HG03064 (cell line): ENCODE measurements around the gene SSRP1.
"Not testable (repeated sequence)": the region's sequence is repeated elsewhere in the genome, so short reads cannot be mapped to it uniquely, and the experiment has no call there.

Experiments
- ATAC-seq: cut with Tn5 transposase; IDR thresholded peaks from one replicate; pipeline ENCODE4 v1.9.1; 2021; ENCODE audit warnings: low read depth; ENCODE audit not compliant: unreplicated experiment

The SSRP1 gene

DNA sequence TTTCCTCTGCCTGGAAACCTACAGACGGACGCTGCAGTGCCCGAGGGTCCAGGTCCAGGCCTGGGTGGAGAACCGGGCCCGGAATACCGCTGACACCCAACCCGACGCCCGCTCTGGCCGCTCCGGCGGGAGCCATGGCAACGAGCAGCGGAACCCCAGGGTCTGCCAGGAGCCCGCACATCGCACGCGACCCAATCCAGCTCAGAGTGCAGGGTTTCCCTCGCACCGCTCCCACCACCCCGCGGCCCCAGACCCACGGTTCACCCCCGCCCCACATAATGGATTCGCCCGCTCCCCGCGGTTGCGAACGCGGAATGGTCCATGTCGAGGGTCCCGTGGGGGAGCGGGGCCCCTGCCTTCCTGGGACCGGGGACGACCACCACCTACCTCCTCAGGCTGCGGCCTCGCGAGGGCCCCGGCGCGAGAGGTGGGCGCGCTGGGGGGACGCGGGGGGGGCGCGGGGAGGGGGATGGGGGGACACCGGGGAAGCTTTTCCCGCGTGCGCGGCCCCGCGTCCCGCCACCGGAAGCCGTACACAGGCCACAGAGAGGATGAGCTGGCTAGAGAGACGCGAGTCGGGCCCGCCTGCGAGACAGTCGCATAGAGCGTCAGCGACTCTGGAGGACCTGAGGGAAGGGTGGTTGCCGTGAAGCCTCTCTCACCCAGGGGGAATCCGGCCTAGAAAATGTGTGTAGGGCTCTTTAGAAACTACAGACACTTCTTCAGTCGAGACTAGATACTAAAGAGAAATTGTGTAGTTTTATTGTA, at the start of gene SSRP1:
Gene SSRP1, minus strand, starts transcription at position 550 of the 768 bp plus-strand sequence. CDS start 771 bp downstream, outside the sequence.
- ATAC-seq = peak; percentile 99

- no peak for ATAC-seq
Measured at GRCh38 chr11:57380975-57381374, 45.3 kb upstream of the SSRP1 start, which contains the start of gene PRG3. TSS of gene PRG3 (minus strand) at chr11:57381150. CDS start at chr11:57380708, 442 bp downstream.

- ATAC-seq = no peak
Measured at GRCh38 chr11:57379732-57380131, 44.0 kb upstream of the SSRP1 start.

- ATAC-seq = no peak
Measured at GRCh38 chr11:57378186-57378585, 42.5 kb upstream of the SSRP1 start.

DNA sequence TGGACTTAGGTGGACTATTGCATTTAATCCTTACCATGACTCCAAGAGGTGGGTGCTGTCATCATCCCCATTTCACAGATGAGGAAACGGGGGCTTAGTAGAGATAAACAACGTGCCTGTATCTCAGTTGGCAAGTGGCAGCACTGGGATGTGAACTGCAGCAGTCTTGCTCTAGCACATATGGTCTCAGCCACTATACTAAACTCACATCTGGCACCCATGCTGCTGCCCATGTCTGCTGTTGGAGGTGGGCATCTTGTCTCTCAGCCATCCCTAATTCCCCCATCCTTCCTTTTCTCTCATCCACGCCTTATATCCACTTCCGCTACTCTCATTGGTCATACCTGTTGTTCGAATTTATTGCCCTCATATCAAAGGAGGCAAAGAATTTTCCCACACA, 41.4 kb upstream of the SSRP1 start:
- no peak for ATAC-seq

DNA sequence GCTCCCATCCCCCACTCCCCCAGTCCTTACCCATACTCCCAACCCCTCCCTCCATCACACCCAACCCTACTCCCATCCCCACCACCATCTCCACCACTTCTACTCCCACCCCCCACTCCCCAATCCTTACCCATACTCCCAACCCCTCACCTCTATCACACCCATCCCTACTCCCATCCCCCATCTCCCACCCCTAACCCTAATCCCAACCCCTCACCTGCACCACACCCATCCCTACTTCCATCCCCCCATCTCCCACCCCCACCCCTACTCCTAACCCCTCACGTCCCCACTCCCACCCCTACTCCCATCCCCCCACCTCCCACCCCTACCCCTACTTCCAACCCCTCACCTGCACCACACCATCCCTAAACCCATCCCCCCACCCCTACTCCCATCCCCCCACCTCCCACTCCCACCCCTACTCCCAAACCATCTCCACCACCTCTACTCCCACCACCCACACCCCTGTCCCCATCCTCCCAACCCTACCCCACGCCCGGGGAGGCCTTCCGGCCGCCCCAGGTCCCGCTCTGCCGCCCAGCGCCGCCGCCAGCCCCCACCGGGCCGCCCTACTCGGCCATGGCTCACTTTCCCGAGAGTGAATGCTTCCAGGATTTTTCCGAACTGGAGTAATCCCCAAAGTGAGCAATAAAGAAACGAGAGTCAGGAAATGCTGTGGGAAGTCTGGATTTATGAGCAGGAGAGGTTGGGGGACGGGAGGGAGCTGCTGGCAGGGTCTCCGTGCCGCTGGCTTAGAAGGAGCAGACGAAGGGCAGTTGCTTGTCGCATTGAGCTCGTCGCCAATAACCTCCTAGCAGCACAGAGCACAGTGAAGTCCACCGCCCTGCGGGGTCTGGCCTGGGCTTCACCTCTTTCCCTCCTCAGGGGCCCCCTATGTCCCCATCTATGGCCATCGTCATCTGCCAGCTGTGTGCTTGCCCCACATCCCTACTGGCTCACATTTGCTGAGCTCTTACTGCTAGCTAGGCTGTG, 40.7 kb upstream of the SSRP1 start:
- no peak for ATAC-seq

DNA sequence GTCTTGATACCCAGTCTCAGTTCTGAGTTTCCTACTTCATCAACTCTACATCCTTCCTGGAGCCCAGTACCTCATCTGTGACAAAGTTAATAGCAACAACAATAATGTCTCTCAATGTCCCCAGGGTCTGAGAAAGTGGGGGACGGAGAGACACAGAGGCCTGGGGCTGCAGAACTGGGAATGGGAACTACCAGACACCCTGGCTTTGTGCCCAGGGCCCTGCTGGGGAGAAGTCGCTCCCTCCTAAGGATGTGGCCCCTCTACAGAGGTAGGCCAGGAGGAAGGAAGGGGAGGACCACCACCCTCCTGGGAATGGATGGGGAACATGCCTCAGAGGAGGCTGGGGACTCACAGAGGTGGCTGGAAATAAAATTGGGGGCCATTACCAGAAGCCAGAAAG, 39.8 kb upstream of the SSRP1 start:
- no peak for ATAC-seq

DNA sequence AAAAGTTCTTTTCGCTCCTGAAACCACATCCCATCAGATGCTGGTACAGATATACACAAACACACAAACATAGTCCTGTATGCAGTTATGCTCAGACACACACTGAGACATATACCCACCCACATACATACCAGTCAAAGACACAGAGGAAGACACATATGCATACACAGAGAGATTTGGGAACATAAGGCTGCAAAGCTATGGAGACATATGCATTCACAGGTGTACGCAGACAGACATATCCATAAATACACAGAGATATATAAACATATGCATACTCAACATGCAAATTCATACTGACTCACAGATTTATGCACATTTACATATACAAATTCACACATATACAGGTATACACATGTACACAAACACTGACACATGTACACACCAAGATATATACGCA, 39.3 kb upstream of the SSRP1 start:
- no peak for ATAC-seq

GRCh38 chr11:57373146-57373545, 37.5 kb upstream of the SSRP1 start:
- no peak for ATAC-seq

DNA sequence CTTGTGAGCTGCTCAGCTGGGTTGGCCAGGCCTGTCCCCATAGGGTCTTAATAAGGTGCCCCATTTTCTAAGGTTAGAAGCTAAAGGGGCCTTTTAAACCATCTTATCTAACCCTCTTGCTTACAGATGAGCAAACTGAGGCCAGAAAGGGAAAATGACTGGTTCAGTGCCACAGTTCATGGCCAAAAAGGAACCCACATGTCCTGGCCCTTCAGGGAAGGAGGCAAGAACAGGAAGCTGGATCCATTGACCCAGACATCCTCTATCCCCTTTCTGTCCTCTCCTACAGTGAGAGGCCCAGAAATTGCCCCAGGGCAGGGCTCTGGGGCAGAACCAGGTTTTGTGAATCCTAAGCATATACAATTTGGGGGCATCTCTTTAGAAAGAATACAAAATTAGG, 35.2 kb upstream of the SSRP1 start:
- ATAC-seq = no peak

DNA sequence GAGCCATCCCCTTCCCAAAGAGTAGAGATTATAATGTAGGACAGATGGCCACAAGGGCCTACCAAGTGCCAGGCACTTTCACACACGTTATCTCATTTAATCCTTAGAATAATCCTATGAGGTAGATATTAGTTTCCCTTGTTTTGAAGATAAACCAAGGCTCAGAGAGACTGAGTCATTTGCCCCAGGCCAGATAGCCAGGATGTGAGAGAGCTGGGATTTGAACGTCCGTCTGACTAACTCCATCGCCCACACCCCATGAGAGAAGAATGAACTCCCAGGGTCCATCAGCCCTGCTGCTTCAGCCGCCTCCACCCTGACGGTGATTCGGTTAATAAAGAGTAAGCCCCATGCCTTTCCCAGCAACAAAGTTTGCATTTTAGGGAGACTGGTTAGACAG, 34.6 kb upstream of the SSRP1 start:
- ATAC-seq = no peak

DNA sequence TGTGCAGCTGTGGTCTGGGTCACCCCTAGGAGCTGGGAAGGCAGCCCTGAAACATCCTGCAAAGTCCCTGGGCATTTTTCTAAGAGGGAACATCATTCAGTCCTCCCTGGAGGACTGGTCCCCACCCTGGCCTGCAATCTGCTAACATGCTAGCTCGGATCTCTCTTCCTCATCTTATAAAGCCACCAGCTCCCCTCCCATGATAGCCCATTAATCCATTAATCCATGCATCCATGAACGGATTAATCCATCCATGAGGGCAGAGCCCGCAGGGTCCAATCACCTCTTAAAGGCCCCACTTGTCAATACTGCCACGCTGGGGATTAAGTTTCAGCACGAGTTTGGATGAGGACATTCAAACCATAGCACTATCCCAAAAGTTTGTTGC, 33.1 kb upstream of the SSRP1 start:
- ATAC-seq = no peak

GRCh38 chr11:57368106-57368844, 32.6 kb upstream of the SSRP1 start:
- ATAC-seq = no peak

GRCh38 chr11:57364851-57365660, 29.4 kb upstream of the SSRP1 start:
- no peak for ATAC-seq

GRCh38 chr11:57363131-57364080, 27.7 kb upstream of the SSRP1 start:
- no peak for ATAC-seq

DNA sequence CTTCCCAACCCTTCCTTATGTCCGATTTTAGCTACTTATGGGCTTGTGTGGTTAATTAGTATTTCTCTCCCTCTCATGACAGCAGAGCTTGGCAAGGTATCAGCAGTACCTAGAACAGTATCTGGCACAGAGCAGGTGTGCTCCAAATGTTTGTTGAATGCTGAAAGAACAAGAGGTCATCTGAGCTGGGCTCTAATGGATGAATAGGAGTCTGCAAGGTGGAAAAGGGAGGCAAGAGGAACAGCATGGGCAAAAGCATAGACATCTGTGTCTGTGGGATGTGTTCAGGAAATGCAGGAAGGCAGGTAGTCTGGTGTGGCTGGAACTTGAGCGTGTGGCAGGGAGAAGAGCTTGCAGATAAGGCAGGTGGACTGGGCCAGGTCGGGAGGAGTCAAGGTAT, 26.2 kb upstream of the SSRP1 start:
- ATAC-seq = no peak

GRCh38 chr11:57361420-57361819, 25.7 kb upstream of the SSRP1 start:
- ATAC-seq = not testable (repeated sequence)

DNA sequence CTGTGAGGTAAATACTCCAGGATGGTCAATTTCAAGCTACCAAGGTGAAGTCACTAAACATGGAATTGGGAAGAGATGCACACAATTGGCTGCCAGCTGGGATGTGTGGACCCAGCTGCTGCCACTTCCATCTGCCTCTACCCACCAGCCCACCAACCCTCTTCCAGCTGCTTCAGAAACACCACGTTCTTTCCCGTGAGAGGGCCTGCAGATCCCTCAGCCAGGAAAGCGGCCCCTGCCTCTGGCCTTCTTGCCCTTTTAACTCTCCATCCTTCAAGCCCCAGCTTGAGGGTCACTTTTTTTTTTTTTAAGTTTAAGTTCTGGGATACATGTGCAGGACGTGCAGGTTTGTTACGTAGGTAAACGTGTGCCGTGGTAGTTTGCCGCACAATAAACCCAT, 25.3 kb upstream of the SSRP1 start:
- ATAC-seq = no peak
